ENCODE results near the gene HCFC1.

The HCFC1 gene

GRCh38 chrX:153971450-153972367 lies at the start of gene HCFC1:
Gene HCFC1, minus strand, starts transcription at chrX:153971818. Its CDS starts 978 bp downstream, at chrX:153970840.
- peak; percentile 84 to 93 for DNase-seq (ENCODE audit: low read depth in 2 of 2)

- DNase-seq (ENCODE audit: low read depth in 2 of 2), result no peak
These were observed 49.6 kb upstream of the HCFC1 start for GRCh38 chrX:154021131-154021611.

DNA sequence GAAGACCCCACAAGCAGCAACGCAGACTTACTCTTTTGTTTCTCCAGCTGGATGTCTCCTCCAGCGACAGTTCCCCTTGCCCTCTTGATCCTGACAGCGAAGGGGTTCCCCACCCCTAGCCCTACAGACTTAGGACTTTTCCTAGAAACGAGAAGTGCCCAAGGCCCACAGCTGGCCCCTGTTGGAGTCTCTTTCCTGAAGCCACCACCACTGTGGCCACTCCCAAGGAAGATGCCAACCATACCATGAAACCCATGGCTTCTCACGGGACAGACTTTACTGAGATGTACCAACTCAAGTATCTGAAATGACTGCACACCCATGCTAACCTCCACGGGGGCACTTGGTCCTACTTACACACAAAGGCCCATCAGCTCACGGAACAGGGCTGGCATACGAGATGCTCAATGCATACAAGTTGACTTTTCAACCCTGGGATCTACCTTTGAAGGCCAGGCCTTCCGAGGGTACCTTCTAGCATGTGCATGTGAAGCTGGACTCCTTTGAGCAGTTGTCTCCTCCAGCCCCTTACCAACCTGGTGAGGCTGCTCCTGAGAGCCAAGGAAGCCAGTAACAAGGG lies 49.0 kb upstream of the HCFC1 start:
- no peak for DNase-seq (ENCODE audit: low read depth in 2 of 2)

- peak in 1 of 2 donors; percentile 35 for DNase-seq (ENCODE audit: low read depth in 2 of 2)
These were observed 48.3 kb upstream of the HCFC1 start, which contains the start of gene IRAK1 for GRCh38 chrX:154019633-154020528. Gene IRAK1, minus strand, starts transcription at chrX:154019902. Its CDS starts 90 bp downstream, at chrX:154019812.

- DNase-seq (ENCODE audit: low read depth in 2 of 2), result no peak
These were observed 47.5 kb upstream of the HCFC1 start for GRCh38 chrX:154019061-154019621.

- DNase-seq (ENCODE audit: low read depth in 2 of 2), result no peak
These were observed 47.0 kb upstream of the HCFC1 start for GRCh38 chrX:154018518-154019060.

DNA sequence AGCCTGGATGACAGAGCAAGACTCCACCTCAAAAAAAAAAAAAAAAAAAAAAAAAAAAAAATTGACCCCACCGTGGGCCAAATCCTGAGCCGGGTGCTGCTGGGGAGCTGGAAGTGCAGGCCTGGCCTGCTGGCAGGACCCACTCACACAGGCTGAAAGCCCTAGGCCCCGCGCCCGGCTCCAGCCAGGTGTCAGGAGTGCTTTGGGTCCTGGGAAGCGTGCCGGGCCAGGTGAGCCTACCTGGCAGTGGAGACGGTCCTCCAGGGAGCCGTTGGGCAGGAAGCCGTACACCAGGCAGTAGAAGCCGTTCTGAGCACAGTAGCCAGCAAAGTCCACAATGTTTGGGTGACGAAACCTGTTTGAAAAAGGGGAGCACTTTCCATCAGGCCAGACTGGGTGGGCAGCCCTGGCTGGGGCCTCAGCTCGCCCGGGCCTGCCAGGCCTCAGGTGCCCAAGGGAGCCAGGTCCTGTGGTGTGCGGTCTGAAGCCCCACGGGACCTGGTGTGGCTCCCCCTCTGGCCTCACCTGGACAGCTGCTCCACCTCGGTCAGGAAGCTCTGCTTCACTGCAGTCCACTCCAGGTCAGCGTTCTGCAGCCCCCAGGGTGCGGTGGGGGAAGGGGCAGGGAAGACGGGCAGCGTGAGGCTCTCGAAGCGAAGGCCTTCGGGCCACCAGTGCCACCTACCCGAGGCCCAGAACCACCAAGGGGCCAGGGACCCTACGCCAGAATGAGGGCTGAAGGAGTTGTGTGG lies 46.3 kb upstream of the HCFC1 start:
- no peak for DNase-seq (ENCODE audit: low read depth in 2 of 2)

DNA sequence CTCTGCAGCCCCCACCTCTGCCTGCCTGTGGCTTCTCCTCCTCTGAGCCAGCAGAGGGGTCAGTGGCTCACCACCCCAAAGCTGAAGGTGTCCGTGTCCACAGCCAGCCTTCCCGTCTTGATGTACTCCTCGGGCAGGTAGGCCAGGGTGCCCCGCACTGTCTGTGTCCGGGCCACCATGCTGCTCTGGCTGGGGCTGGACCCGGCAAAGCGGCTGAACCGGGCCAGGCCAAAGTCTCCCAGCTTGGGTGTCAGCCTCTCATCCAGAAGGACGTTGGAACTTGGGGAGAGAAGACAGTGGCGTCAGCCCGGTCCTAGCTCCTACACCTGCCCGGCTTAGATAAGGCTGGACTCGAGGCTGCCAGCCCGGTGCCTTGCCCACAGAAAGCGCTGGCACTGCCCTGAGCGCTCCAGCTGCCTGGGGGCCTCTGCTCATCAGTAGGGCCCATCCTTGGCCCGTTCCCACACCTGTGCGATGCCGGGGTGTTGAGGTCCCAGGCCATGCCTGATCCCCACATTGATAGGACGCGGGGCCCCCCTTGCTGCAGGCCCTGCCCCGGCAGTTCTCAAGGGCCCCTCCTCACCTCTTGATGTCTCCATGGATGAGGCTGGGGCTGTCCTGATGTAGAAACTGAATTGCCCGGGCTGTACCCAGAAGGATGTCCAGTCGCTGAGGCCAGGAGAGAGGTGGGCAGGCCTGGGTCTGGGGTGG lies 44.9 kb upstream of the HCFC1 start:
- DNase-seq (ENCODE audit: low read depth in 2 of 2), result no peak

GRCh38 chrX:154015581-154016264 lies 44.1 kb upstream of the HCFC1 start:
- DNase-seq (ENCODE audit: low read depth in 2 of 2), result no peak

DNA sequence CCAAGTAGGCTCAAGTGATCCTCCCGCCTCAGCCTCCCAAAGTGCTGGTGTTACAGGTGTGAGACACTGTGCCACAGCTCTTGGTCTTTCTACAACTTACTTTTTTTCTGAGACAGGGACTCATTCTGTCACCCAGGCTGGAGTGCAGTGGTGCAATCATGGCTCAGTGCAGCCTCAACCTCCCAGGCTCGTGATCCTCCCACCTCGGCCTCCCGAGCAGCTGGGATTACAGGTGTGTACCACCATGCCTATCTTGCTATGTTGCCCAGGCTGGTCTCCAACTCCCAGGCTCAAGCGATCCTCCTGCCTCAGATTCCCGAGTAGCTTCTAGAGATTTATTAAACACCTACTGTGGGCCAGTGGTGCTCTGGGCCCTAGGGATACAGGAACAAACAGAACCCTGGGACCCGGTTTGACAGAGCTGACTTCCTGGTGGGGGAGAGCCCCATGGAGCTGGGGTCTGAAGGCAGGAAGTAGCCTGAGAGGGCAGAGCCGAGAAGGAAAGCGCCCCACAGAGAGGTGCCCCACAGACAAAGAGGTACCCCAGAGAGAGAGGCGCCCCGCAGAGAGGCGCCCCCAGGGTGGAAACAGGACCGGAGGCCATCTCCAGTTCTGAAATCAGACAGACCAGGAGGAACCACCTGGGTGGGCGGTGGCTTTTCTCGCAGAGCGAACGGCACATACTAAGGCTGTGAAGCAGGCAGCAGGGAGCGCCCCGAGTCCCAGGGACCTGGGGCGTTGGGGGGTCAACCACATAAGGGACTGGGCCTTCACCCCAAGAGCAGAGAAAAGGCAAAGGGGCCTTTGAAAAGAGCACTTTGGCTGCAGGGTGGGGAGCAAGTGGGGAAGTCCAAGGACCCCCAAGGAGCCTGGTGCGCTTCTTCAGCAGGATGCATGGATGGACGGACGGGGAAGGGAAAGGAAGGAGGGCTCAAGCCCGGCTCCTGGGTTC lies 43.1 kb upstream of the HCFC1 start:
- DNase-seq (ENCODE audit: low read depth in 2 of 2), result no peak

- DNase-seq (ENCODE audit: low read depth in 2 of 2), result no peak
These were observed 42.2 kb upstream of the HCFC1 start for GRCh38 chrX:154013614-154014360.

DNA sequence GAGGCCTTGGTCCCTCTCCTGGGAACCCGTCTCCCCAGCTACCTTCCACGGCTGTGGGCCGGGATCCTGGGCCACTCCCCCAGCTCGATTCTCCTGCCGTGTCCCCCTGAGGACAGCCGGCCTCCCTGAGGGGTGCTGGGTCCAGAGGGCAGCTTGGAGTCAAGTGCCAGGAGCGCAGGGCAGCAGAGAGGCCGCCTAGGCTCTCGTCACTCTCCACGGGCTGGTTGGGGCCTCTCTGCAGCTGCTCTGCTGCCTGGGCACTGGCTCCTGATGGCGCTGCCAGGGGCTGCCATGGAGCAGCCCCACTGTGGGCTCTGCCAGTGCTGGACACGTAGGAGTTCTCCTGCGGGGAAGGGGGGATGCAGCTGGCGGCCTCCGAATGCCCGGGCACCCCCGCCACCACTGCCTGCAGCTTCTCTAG lies 41.4 kb upstream of the HCFC1 start:
- no peak for DNase-seq (ENCODE audit: low read depth in 2 of 2)

DNA sequence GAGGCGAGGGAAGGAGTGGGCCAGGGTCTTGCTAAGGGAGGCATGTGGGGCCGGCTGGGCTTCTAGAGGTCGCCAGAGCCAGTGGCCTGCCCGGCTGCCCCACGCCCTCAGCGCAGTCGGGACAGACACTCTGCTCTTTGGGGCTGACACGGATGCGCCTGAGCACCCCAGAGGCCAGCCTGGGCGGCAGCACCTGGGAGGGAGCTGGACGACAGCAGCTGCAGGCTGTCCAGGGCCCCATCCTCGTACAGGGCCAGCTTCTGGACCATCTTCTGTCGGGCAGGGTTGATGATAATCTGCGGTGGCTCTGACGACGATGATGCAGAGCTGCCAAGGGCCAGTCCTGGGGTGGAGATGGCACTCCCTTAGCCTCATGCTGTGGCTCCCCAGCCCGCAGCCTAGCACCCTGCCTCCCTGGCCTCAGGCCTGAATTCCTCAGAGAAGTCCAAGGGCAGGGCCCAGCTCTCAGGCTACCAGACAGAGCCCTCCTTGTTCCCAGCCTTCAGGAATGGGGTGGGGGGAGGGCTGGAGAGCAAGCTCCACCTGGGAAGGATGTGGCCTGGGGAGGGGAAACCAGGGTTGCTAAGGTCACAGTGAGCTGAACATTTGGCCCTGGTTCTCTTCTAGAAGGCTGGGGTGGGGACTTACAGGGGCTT lies 40.8 kb upstream of the HCFC1 start:
- DNase-seq (ENCODE audit: low read depth in 2 of 2), result no peak

GRCh38 chrX:154011376-154012335 lies 40.0 kb upstream of the HCFC1 start:
- no peak for DNase-seq (ENCODE audit: low read depth in 2 of 2)

- no peak for DNase-seq (ENCODE audit: low read depth in 2 of 2)
These were observed 38.9 kb upstream of the HCFC1 start for GRCh38 chrX:154010330-154011087.

All from stimulated activated CD4-positive, alpha-beta T cell treated with anti-CD3 and anti-CD28 coated beads, Interleukin-15, amount 100 ng/mL, for 48 hours (primary cell).